HepG2 (cell line): ENCODE results near the gene TRIM54. TPM values are rescaled to one million over a fixed set of nuclear protein-coding genes. Genes with fewer than 3 reads are reported as not detected.

ENCODE experiments used
- CAMTA2 ChIP-seq: sonication (generic); formaldehyde crosslinking; IDR thresholded peaks from 2 replicates; pipeline ENCODE4 v1.4.0; 2020; ENCODE audit warnings: mild to moderate bottlenecking, missing genetic modification reagents, borderline replicate concordance
- FOSL2 ChIP-seq: sonication (generic); formaldehyde crosslinking; IDR thresholded peaks from 2 replicates; pipeline ENCODE4 v1.4.0; 2020; ENCODE audit warnings: missing genetic modification reagents
- GATA4 ChIP-seq: sonication (generic); IDR thresholded peaks from 2 replicates; pipeline ENCODE4 v1.6.1; 2016; ENCODE audit warnings: antibody characterized with exemption, low read depth, borderline replicate concordance
- HDAC1 ChIP-seq: sonication (generic); formaldehyde crosslinking; IDR thresholded peaks from 2 replicates; pipeline ENCODE4 v1.5.1; 2020; ENCODE audit warnings: mild to moderate bottlenecking, missing genetic modification reagents
- KDM4B ChIP-seq: sonication (generic); formaldehyde crosslinking; IDR thresholded peaks from 2 replicates; pipeline ENCODE4 v1.4.0; 2020; ENCODE audit warnings: missing genetic modification reagents
- KMT2B ChIP-seq: IDR thresholded peaks from 2 replicates; pipeline ENCODE4 v1.6.1; 2016; ENCODE audit warnings: missing genetic modification reagents, missing compliant biosample characterization
- MBNL3 ChIP-seq: fragments of 250-450 bp; sonication (Bioruptor Pico); conservative IDR thresholded peaks from 2 replicates; pipeline ENCODE4 v1.8.0; 2022; ENCODE audit warnings: mild to moderate bottlenecking, inconsistent platforms
- NFKBIZ ChIP-seq: IDR thresholded peaks from 2 replicates; pipeline ENCODE4 v1.6.1; 2018; ENCODE audit warnings: missing genetic modification reagents, missing compliant biosample characterization
- PCBP1 ChIP-seq: fragments of 200-400 bp; formaldehyde crosslinking; IDR thresholded peaks from 2 replicates; pipeline ENCODE4 v1.6.1; 2017; ENCODE audit warnings: mild to moderate bottlenecking, low read depth, low read length, borderline replicate concordance
- ZFP90 ChIP-seq: sonication (generic); formaldehyde crosslinking; IDR thresholded peaks from 2 replicates; pipeline ENCODE4 v1.8.0; 2022; ENCODE audit warnings: missing genetic modification reagents, mild to moderate bottlenecking, inconsistent platforms, borderline replicate concordance
- ZFYVE20 ChIP-seq: sonication (generic); formaldehyde crosslinking; IDR thresholded peaks from 2 replicates; pipeline ENCODE4 v1.8.0; 2023; ENCODE audit warnings: low read depth, mild to moderate bottlenecking, moderate library complexity, missing genetic modification reagents, borderline replicate concordance
- ZKSCAN5 ChIP-seq: sonication (generic); formaldehyde crosslinking; IDR thresholded peaks from 2 replicates; pipeline ENCODE4 v1.5.1; 2020; ENCODE audit warnings: mild to moderate bottlenecking, missing genetic modification reagents
- ZNF326 ChIP-seq: sonication (generic); formaldehyde crosslinking; IDR thresholded peaks from 2 replicates; pipeline ENCODE4 v1.4.0; 2020; ENCODE audit warnings: missing genetic modification reagents, borderline replicate concordance
- ZNF546 ChIP-seq: sonication (generic); formaldehyde crosslinking; conservative IDR thresholded peaks from 2 replicates; pipeline ENCODE4 v1.8.1; 2023; ENCODE audit warnings: mild to moderate bottlenecking, missing genetic modification reagents
- ZNF577 ChIP-seq: sonication (generic); formaldehyde crosslinking; IDR thresholded peaks from 2 replicates; pipeline ENCODE4 v1.4.0; 2020; ENCODE audit warnings: mild to moderate bottlenecking, low read depth, missing genetic modification reagents, borderline replicate concordance
- ZNF615 ChIP-seq: sonication (generic); formaldehyde crosslinking; IDR thresholded peaks from 2 replicates; pipeline ENCODE4 v1.5.0; 2020; ENCODE audit warnings: mild to moderate bottlenecking, missing genetic modification reagents, borderline replicate concordance
- ZNF782 ChIP-seq: sonication (generic); formaldehyde crosslinking; IDR thresholded peaks from 2 replicates; pipeline ENCODE4 v1.4.0; 2020; ENCODE audit warnings: missing genetic modification reagents, mild to moderate bottlenecking, borderline replicate concordance
- polyA plus RNA-seq, 8 experiments: library from polyadenylated mRNA; depleted of rRNA in 3 of 8; stranded (reverse) in 7 of 8; unstranded in 1 of 8; fragments of >200 nt; fragmentation: Illumina TruSeq in 4 of 8; extraction: Trizol in 4 of 8; gene quantifications; 2 replicates each; pipeline versions ENCODE4 v1.2.1 to v1.2.3, GENCODE V29; 2011 to 2016; ENCODE audit warnings: low read depth in 4 of 8, missing spikeins in 1 of 8, mixed read lengths in 1 of 8; ENCODE audit not compliant: insufficient read depth in 1 of 8
- total RNA-seq, 5 experiments: library from RNA; depleted of rRNA; stranded (reverse); fragments of >200 nt; fragmentation: Illumina TruSeq; extraction: Trizol; gene quantifications; 2 replicates each; pipeline ENCODE4 v1.2.3, GENCODE V29; 2016; ENCODE audit warnings: low read depth in 1 of 5
- TF ChIP-seq, protein P1 (sequence below): sonication (generic); formaldehyde crosslinking; IDR thresholded peaks from 2 replicates; pipeline ENCODE4 v1.4.0; 2020; ENCODE audit warnings: missing genetic modification reagents
- TF ChIP-seq, protein P2 (sequence below): sonication (generic); formaldehyde crosslinking; IDR thresholded peaks from 2 replicates; pipeline ENCODE4 v1.5.0; 2020; ENCODE audit warnings: missing genetic modification reagents
- TF ChIP-seq, protein P3 (sequence below): sonication (generic); formaldehyde crosslinking; IDR thresholded peaks from 2 replicates; pipeline ENCODE4 v1.4.0; 2020; ENCODE audit warnings: missing genetic modification reagents, borderline replicate concordance
- TF ChIP-seq, protein P4 (sequence below): sonication (generic); formaldehyde crosslinking; IDR thresholded peaks from 2 replicates; pipeline ENCODE4 v1.5.0; 2020; ENCODE audit warnings: mild to moderate bottlenecking, missing genetic modification reagents

TRIM54 gene
- total and polyA plus RNA-seq, 2 of the 13 experiments (the other 11 are each of a cell fraction or from before 2014, with no cell fraction given), result 0.07 to 0.13 TPM

DNA sequence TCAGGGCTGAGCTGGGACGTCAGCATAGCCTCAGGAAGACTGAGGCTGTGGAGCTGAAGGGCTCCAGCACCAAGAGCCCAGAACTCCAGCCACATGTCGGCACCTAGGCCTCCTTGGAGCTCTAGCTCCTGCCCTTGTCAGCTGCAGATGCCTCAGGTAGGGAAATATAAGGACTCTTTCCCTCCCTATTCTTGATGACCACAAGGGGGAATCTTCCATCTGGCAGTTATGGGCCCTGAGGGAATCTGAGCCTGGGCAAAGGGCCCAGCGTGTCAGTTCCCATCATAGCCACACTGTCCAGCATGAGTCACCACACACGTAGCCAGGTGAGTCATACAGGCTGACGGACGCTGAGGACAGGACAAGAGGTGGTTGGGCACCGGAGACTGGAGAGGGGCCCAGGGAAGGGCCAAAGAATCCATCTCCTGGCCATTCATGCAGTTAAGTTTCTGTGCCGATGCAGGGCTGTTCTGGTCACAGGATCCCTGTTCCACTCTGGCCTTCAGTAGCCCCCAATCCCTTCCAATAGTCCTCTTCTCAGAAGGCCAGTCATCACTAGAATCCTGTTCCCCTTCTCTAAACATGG, 38.8 kb downstream of the TRIM54 start (continued):
- TF ChIP-seq, protein P1, sequence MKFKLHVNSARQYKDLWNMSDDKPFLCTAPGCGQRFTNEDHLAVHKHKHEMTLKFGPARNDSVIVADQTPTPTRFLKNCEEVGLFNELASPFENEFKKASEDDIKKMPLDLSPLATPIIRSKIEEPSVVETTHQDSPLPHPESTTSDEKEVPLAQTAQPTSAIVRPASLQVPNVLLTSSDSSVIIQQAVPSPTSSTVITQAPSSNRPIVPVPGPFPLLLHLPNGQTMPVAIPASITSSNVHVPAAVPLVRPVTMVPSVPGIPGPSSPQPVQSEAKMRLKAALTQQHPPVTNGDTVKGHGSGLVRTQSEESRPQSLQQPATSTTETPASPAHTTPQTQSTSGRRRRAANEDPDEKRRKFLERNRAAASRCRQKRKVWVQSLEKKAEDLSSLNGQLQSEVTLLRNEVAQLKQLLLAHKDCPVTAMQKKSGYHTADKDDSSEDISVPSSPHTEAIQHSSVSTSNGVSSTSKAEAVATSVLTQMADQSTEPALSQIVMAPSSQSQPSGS (CRISPR knock-in tag), result peak; percentile 76; the same call in 1 of the 2 replicates
- TF ChIP-seq ZNF577 (CRISPR knock-in tag), result no peak
- TF ChIP-seq, protein P2, sequence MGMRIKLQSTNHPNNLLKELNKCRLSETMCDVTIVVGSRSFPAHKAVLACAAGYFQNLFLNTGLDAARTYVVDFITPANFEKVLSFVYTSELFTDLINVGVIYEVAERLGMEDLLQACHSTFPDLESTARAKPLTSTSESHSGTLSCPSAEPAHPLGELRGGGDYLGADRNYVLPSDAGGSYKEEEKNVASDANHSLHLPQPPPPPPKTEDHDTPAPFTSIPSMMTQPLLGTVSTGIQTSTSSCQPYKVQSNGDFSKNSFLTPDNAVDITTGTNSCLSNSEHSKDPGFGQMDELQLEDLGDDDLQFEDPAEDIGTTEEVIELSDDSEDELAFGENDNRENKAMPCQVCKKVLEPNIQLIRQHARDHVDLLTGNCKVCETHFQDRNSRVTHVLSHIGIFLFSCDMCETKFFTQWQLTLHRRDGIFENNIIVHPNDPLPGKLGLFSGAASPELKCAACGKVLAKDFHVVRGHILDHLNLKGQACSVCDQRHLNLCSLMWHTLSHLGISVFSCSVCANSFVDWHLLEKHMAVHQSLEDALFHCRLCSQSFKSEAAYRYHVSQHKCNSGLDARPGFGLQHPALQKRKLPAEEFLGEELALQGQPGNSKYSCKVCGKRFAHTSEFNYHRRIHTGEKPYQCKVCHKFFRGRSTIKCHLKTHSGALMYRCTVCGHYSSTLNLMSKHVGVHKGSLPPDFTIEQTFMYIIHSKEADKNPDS, result no peak
- TF ChIP-seq ZFYVE20 (CRISPR knock-in tag), result no peak
- peak; percentile 77 for TF ChIP-seq KMT2B
- no peak for TF ChIP-seq MBNL3 (CRISPR knock-in tag)
- no peak for TF ChIP-seq GATA4
- peak; percentile 23; the same call in 1 of the 2 replicates for TF ChIP-seq NFKBIZ
- no peak for TF ChIP-seq CAMTA2 (CRISPR knock-in tag)
- TF ChIP-seq ZKSCAN5 (CRISPR knock-in tag), result no peak
- TF ChIP-seq HDAC1 (CRISPR knock-in tag), result peak; percentile 80; the same call in 1 of the 2 replicates
- TF ChIP-seq ZNF615, result no peak
- TF ChIP-seq ZNF546 (CRISPR knock-in tag), result no peak
- TF ChIP-seq FOSL2 (CRISPR knock-in tag), result peak; percentile 100
- TF ChIP-seq, protein P3, sequence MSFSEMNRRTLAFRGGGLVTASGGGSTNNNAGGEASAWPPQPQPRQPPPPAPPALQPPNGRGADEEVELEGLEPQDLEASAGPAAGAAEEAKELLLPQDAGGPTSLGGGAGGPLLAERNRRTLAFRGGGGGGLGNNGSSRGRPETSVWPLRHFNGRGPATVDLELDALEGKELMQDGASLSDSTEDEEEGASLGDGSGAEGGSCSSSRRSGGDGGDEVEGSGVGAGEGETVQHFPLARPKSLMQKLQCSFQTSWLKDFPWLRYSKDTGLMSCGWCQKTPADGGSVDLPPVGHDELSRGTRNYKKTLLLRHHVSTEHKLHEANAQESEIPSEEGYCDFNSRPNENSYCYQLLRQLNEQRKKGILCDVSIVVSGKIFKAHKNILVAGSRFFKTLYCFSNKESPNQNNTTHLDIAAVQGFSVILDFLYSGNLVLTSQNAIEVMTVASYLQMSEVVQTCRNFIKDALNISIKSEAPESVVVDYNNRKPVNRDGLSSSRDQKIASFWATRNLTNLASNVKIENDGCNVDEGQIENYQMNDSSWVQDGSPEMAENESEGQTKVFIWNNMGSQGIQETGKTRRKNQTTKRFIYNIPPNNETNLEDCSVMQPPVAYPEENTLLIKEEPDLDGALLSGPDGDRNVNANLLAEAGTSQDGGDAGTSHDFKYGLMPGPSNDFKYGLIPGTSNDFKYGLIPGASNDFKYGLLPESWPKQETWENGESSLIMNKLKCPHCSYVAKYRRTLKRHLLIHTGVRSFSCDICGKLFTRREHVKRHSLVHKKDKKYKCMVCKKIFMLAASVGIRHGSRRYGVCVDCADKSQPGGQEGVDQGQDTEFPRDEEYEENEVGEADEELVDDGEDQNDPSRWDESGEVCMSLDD (CRISPR knock-in tag), result no peak
- peak; percentile 56; the same call in 1 of the 2 replicates for TF ChIP-seq KDM4B
- TF ChIP-seq, protein P4, sequence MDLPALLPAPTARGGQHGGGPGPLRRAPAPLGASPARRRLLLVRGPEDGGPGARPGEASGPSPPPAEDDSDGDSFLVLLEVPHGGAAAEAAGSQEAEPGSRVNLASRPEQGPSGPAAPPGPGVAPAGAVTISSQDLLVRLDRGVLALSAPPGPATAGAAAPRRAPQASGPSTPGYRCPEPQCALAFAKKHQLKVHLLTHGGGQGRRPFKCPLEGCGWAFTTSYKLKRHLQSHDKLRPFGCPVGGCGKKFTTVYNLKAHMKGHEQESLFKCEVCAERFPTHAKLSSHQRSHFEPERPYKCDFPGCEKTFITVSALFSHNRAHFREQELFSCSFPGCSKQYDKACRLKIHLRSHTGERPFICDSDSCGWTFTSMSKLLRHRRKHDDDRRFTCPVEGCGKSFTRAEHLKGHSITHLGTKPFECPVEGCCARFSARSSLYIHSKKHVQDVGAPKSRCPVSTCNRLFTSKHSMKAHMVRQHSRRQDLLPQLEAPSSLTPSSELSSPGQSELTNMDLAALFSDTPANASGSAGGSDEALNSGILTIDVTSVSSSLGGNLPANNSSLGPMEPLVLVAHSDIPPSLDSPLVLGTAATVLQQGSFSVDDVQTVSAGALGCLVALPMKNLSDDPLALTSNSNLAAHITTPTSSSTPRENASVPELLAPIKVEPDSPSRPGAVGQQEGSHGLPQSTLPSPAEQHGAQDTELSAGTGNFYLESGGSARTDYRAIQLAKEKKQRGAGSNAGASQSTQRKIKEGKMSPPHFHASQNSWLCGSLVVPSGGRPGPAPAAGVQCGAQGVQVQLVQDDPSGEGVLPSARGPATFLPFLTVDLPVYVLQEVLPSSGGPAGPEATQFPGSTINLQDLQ (CRISPR knock-in tag), result no peak
- 0 out of 2 replicates have a peak, but pooled peaks have one; percentile 50 for TF ChIP-seq ZFP90 (CRISPR knock-in tag)
- no peak; the same call in 1 of the 2 replicates for TF ChIP-seq ZNF326 (CRISPR knock-in tag)
- no peak for TF ChIP-seq PCBP1
- TF ChIP-seq ZNF782 (CRISPR knock-in tag), result no peak
